ENCODE data around the gene RRAGD. TPM values are rescaled to one million over a fixed set of nuclear protein-coding genes. Genes with fewer than 3 reads are reported as not detected.
A peak's percentile ranks its signal among the peaks of the same experiment; 100 is the strongest.

The RRAGD gene
- total and polyA plus RNA-seq, 2 of the 8 experiments (the other 6 are each of a cell fraction or from before 2014, with no cell fraction given), result 7.2 to 30.8 TPM

GRCh38 chr6:89409461-89410035 lies 2.5 kb downstream of the RRAGD start:
- ChIA-PET POLR2A (ENCODE audit: partially characterized antibody) (interaction anchor here (0.6 to 1.3 kb wide), 3 partner anchors 9 to 37 kb away, joined by 3 to 5 read pairs (median 3); no protein-coding TSS in a partner anchor), CTCF (ENCODE audit: partially characterized antibody) (interaction anchor here (1.2 to 3.3 kb wide), 6 partner anchors 9 to 200 kb away, joined by 4 to 20 read pairs (median 7); no protein-coding TSS in a partner anchor)
- H4K20me1 ChIP-seq (replicated peaks in 1 of 2; ENCODE audit: control insufficient read depth in 1 of 2, insufficient read depth in 2 of 2, low read length in 2 of 2), result no peaks in the 10 kb centered on the region
- no peak overlapping the region for H4K8ac ChIP-seq (ENCODE audit: extremely low read depth, insufficient read depth, low read length)
- no peaks in the 10 kb centered on the region for H3K36me3 ChIP-seq (ENCODE audit: control insufficient read depth in 2 of 4, insufficient read depth in 4 of 4, low read length in 3 of 4)
- FAIRE-seq, result peak; percentile 7
- H3K4me1 ChIP-seq (replicated peaks in 1 of 4; ENCODE audit: control insufficient read depth in 3 of 4, insufficient read depth in 4 of 4, low read length in 3 of 4), result peaks cover 13 to 18% (median 18%) of the 10 kb centered on the region in 4 experiments
- H3K14ac ChIP-seq (ENCODE audit: insufficient read length), result no peak overlapping the region
- H2AK5ac ChIP-seq (ENCODE audit: low read depth, low read length), result no peak overlapping the region
- H3K4me3 ChIP-seq (ENCODE audit: extremely low read depth in 1 of 4, insufficient read depth in 2 of 4, low read depth in 3 of 4, low read length in 4 of 4), result peak overlapping the region; percentile 31 to 98 (median 68); a peak in 6 of 8 replicates
- 13% methylated on average over 7 of the region's 7 CpGs; no CpG with 5 or more reads in 1 of the 2 experiments for WGBS, 2 experiments (ENCODE audit: extremely low coverage in 1 of 2, insufficient coverage in 1 of 2, insufficient read length in 1 of 2, insufficient replicate concordance in 2 of 2, low coverage in 1 of 2, low lambda C conversion rate in 2 of 2, missing lambda C conversion rate in 1 of 2)
- H2BK12ac ChIP-seq (ENCODE audit: low read depth, low read length), result peak overlapping the region; percentile 88
- H2BK5ac ChIP-seq (ENCODE audit: low read depth, low read length), result 0 out of 2 replicates have a peak overlapping the region, but pooled peaks have one; percentile 27
- no peak overlapping the region for H3K4ac ChIP-seq (replicated peaks; ENCODE audit: insufficient read length, low read depth, low read length)
- H3K9me3 ChIP-seq (ENCODE audit: insufficient read depth in 2 of 2, low read depth in 1 of 2, low read length in 1 of 2), result no peaks in the 10 kb centered on the region
- H3K23ac ChIP-seq (ENCODE audit: insufficient read length), result no peak overlapping the region
- H4K91ac ChIP-seq (replicated peaks; ENCODE audit: insufficient read length, low read length), result no peak overlapping the region
- H3K79me1 ChIP-seq (ENCODE audit: low read depth, low read length), result no peaks in the 10 kb centered on the region; the same call in 1 of the 2 replicates
- no peak overlapping the region for H2BK120ac ChIP-seq (replicated peaks; ENCODE audit: low read depth, low read length)
- no peak overlapping the region for H2BK15ac ChIP-seq (ENCODE audit: low read length)
- peaks cover 0 to 39% of the 10 kb centered on the region in 2 experiments; a peak in 2 of 4 replicates for H3K79me2 ChIP-seq (ENCODE audit: control insufficient read depth in 1 of 2, insufficient read depth in 2 of 2, low read length in 2 of 2)
- no peak overlapping the region for H2AFZ ChIP-seq (ENCODE audit: low read length)
- DNase-seq (ENCODE audit: low read depth in 1 of 2, low spot score in 2 of 2), result no peak
- H3K9ac ChIP-seq (replicated peaks in 1 of 4; ENCODE audit: extremely low read depth in 1 of 4, low read depth in 3 of 4, low read length in 3 of 4), result no peak overlapping the region
- peak overlapping the region; percentile 60 for H4K5ac ChIP-seq (ENCODE audit: insufficient read length, low read depth, low read length)
- H3K56ac ChIP-seq (replicated peaks; ENCODE audit: insufficient read length, low read depth, low read length), result no peak overlapping the region
- peaks cover 19% of the 10 kb centered on the region for H3K23me2 ChIP-seq (ENCODE audit: low read depth, low read length)
- H3K18ac ChIP-seq (ENCODE audit: extremely low read depth, low read length), result peak overlapping the region; percentile 81; the same call in 1 of the 2 replicates
- peaks cover 2 to 19% (median 16%) of the 10 kb centered on the region in 4 experiments for H3K27me3 ChIP-seq (replicated peaks in 1 of 4; ENCODE audit: control insufficient read depth in 3 of 4, extremely low read depth in 1 of 4, insufficient read depth in 3 of 4, low read length in 3 of 4)
- no peak overlapping the region for H3K27ac ChIP-seq (ENCODE audit: low read depth, low read length)
- H2BK20ac ChIP-seq (ENCODE audit: low read length), result no peak overlapping the region
- peak overlapping the region; percentile 68 to 98 for H3K4me2 ChIP-seq (ENCODE audit: insufficient read depth in 1 of 2, low read depth in 2 of 2, low read length in 2 of 2)
- no peak for TF ChIP-seq POLR2AphosphoS5 (IDR thresholded peaks at IDR 0.05; ENCODE audit: low read depth, low read length)
- TF ChIP-seq RXRA (IDR thresholded peaks at IDR 0.05; ENCODE audit: insufficient read depth, low read depth, low read length), result no peak
- peak; percentile 80 for TF ChIP-seq ASH2L (IDR thresholded peaks at IDR 0.05; ENCODE audit: low read length)
- peak; percentile 80 for TF ChIP-seq SAP30 (IDR thresholded peaks at IDR 0.05; ENCODE audit: insufficient read depth, insufficient replicate concordance, low read length)
- TF ChIP-seq RFX5 (IDR thresholded peaks at IDR 0.05; ENCODE audit: borderline replicate concordance, low read depth, low read length), result no peak
- TF ChIP-seq CTBP2 (IDR thresholded peaks at IDR 0.05; ENCODE audit: borderline replicate concordance, insufficient read depth, insufficient read length, low read length), result peak; percentile 89
- TF ChIP-seq TAF1 (IDR thresholded peaks at IDR 0.05; ENCODE audit: low read depth, low read length), result no peak
- no peak for TF ChIP-seq ZNF274 (IDR thresholded peaks at IDR 0.05; ENCODE audit: borderline replicate concordance, extremely low read depth, low read length)
- TF ChIP-seq, protein P1, sequence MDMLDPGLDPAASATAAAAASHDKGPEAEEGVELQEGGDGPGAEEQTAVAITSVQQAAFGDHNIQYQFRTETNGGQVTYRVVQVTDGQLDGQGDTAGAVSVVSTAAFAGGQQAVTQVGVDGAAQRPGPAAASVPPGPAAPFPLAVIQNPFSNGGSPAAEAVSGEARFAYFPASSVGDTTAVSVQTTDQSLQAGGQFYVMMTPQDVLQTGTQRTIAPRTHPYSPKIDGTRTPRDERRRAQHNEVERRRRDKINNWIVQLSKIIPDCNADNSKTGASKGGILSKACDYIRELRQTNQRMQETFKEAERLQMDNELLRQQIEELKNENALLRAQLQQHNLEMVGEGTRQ (IDR thresholded peaks at IDR 0.05; ENCODE audit: low read length), result no peak
- 0 out of 2 replicates have a peak, but pooled peaks have one; percentile 36 for TF ChIP-seq RBBP5 (IDR thresholded peaks at IDR 0.05; ENCODE audit: borderline replicate concordance, low read depth, low read length)
